ENCODE data around the gene KIF4B. TPM values are rescaled to one million over a fixed set of nuclear protein-coding genes. Genes with fewer than 3 reads are reported as not detected.

KIF4B gene
- total and polyA plus RNA-seq, 2 of the 13 experiments (the other 11 are each of a cell fraction or from before 2014, with no cell fraction given) = 0.04 TPM; not detected in 1

DNA sequence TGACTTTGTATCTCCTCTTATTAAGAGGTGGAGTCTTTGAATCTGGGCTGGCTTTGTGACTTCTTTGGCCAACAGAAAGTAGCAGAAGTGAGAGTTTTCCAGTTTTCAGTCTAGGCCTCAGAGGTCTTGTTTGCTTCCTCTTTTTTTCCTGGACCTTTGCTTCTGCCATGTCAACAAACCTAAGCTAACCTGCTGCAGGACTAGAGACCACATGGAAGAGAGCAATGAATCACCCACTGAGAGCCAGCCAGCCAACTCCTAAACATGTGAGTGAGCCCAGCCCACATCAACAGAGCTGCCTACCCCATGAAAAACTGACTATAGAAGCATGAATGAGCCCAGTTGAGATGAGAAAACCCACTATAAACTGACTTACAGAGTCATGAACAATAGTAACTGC is 42.8 kb upstream of the KIF4B start (continued):
- TF ChIP-seq ZBTB7A (CRISPR knock-in tag; IDR thresholded peaks at IDR 0.05) (no peak), SAP130 (CRISPR knock-in tag; IDR thresholded peaks at IDR 0.05; ENCODE audit: low read depth) (peak; percentile 82), MYC (CRISPR knock-in tag; IDR thresholded peaks at IDR 0.05; ENCODE audit: borderline replicate concordance) (peak; percentile 63; the same call in 1 of the 2 replicates), ZNF333 (CRISPR knock-in tag; IDR thresholded peaks at IDR 0.05; ENCODE audit: borderline replicate concordance) (peak; percentile 69; the same call in 1 of the 2 replicates), PHF21A (CRISPR knock-in tag; IDR thresholded peaks at IDR 0.05) (peak; percentile 54; the same call in 1 of the 2 replicates), RXRB (CRISPR knock-in tag; IDR thresholded peaks at IDR 0.05; ENCODE audit: borderline replicate concordance) (peak; percentile 27; the same call in 1 of the 2 replicates), GATAD2A (CRISPR knock-in tag; IDR thresholded peaks at IDR 0.05) (0 out of 2 replicates have a peak, but pooled peaks have one; percentile 32), HOXA3 (CRISPR knock-in tag; IDR thresholded peaks at IDR 0.05) (peak; percentile 18; the same call in 1 of the 2 replicates), ATAD3A (CRISPR knock-in tag; IDR thresholded peaks at IDR 0.05) (no peak), FOXO1 (CRISPR knock-in tag; IDR thresholded peaks at IDR 0.05) (peak; percentile 66; the same call in 1 of the 2 replicates), SOX6 (IDR thresholded peaks at IDR 0.05) (no peak), SOX6 (CRISPR knock-in tag; IDR thresholded peaks at IDR 0.05) (peak; percentile 31; the same call in 1 of the 2 replicates), MED1 (CRISPR knock-in tag; IDR thresholded peaks at IDR 0.05) (peak; percentile 43; the same call in 1 of the 2 replicates), HNF4A (CRISPR knock-in tag; IDR thresholded peaks at IDR 0.05) (peak; percentile 54), FOXA1 (IDR thresholded peaks at IDR 0.05) (no peak), FOXA1 (CRISPR knock-in tag; IDR thresholded peaks at IDR 0.05) (0 out of 2 replicates have a peak, but pooled peaks have one; percentile 29), KAT8 (CRISPR knock-in tag; IDR thresholded peaks at IDR 0.05) (peak; percentile 46; the same call in 1 of the 2 replicates), TARDBP (CRISPR knock-in tag; IDR thresholded peaks at IDR 0.05) (peak; percentile 32; the same call in 1 of the 2 replicates)
- TF ChIP-seq, protein P1, sequence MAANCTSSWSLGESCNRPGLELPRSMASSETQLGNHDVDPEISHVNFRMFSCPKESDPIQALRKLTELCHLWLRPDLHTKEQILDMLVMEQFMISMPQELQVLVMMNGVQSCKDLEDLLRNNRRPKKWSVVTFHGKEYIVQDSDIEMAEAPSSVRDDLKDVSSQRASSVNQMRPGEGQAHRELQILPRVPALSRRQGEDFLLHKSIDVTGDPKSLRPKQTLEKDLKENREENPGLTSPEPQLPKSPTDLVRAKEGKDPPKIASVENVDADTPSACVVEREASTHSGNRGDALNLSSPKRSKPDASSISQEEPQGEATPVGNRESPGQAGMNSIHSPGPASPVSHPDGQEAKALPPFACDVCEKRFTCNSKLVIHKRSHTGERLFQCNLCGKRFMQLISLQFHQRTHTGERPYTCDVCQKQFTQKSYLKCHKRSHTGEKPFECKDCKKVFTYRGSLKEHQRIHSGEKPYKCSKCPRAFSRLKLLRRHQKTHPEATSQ (CRISPR knock-in tag; IDR thresholded peaks at IDR 0.05; ENCODE audit: borderline replicate concordance) = 0 out of 2 replicates have a peak, but pooled peaks have one; percentile 26
- TF ChIP-seq, protein P2, sequence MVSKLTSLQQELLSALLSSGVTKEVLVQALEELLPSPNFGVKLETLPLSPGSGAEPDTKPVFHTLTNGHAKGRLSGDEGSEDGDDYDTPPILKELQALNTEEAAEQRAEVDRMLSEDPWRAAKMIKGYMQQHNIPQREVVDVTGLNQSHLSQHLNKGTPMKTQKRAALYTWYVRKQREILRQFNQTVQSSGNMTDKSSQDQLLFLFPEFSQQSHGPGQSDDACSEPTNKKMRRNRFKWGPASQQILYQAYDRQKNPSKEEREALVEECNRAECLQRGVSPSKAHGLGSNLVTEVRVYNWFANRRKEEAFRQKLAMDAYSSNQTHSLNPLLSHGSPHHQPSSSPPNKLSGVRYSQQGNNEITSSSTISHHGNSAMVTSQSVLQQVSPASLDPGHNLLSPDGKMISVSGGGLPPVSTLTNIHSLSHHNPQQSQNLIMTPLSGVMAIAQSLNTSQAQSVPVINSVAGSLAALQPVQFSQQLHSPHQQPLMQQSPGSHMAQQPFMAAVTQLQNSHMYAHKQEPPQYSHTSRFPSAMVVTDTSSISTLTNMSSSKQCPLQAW (CRISPR knock-in tag; IDR thresholded peaks at IDR 0.05) = 0 out of 2 replicates have a peak, but pooled peaks have one; percentile 39
- TF ChIP-seq, protein P3, sequence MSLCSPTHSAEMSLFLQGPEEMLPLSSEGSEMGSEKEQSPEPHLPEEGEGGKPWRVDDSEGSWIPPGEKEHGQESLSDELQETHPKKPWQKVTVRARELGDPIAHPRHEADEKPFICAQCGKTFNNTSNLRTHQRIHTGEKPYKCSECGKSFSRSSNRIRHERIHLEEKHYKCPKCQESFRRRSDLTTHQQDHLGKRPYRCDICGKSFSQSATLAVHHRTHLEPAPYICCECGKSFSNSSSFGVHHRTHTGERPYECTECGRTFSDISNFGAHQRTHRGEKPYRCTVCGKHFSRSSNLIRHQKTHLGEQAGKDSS (CRISPR knock-in tag; IDR thresholded peaks at IDR 0.05; ENCODE audit: borderline replicate concordance, low read depth) = peak; percentile 57; the same call in 1 of the 2 replicates
- TF ChIP-seq, protein P4, sequence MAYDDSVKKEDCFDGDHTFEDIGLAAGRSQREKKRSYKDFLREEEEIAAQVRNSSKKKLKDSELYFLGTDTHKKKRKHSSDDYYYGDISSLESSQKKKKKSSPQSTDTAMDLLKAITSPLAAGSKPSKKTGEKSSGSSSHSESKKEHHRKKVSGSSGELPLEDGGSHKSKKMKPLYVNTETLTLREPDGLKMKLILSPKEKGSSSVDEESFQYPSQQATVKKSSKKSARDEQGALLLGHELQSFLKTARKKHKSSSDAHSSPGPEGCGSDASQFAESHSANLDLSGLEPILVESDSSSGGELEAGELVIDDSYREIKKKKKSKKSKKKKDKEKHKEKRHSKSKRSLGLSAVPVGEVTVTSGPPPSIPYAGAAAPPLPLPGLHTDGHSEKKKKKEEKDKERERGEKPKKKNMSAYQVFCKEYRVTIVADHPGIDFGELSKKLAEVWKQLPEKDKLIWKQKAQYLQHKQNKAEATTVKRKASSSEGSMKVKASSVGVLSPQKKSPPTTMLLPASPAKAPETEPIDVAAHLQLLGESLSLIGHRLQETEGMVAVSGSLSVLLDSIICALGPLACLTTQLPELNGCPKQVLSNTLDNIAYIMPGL (CRISPR knock-in tag; IDR thresholded peaks at IDR 0.05; ENCODE audit: borderline replicate concordance in 1 of 2, low read depth in 1 of 2) = 0 out of 4 replicates have a peak, but pooled peaks of 1 of the 2 experiments have one; percentile 30
- TF ChIP-seq, protein P5, sequence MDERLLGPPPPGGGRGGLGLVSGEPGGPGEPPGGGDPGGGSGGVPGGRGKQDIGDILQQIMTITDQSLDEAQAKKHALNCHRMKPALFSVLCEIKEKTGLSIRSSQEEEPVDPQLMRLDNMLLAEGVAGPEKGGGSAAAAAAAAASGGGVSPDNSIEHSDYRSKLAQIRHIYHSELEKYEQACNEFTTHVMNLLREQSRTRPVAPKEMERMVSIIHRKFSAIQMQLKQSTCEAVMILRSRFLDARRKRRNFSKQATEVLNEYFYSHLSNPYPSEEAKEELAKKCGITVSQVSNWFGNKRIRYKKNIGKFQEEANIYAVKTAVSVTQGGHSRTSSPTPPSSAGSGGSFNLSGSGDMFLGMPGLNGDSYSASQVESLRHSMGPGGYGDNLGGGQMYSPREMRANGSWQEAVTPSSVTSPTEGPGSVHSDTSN (CRISPR knock-in tag; IDR thresholded peaks at IDR 0.05) = no peak

Measured in HepG2 (cell line).